GM12878 (cell line): Measurements from ENCODE around the gene BMAL1. TPM values are rescaled to one million over a fixed set of nuclear protein-coding genes. Genes with fewer than 3 reads are reported as not detected.

ENCODE experiments used
- ATAC-seq: fragments of 200-7000 bp; cut with Tn5 transposase; 3 replicates; pipeline ENCODE4 v1.9.1; 2020; ENCODE audit warnings: mild to moderate bottlenecking, moderate library complexity
- BruUV-seq: library from RNA; stranded (reverse); fragments of 400-500 nt; replicated peaks from 2 replicates; lab custom pipeline; 2021; lab: Mats Ljungman, UMichigan
- CTCF ChIA-PET: fragments of 300-600 bp; sonication (Branson Sonifier 250); formaldehyde crosslinking; extraction: SDS; loops from one replicate; lab custom pipeline; 2021; ENCODE audit warnings: inconsistent platforms; lab: Yijun Ruan, JAX
- POLR2A ChIA-PET: fragments of 350-600 bp; formaldehyde crosslinking; extraction: SDS; loops from one replicate; lab custom pipeline; 2021; ENCODE audit warnings: inconsistent platforms; lab: Charles Lee
- RAD21 ChIA-PET: fragments of 300-600 bp; sonication (Branson Sonifier 250); formaldehyde crosslinking; loops from one replicate; lab custom pipeline; 2023; ENCODE audit warnings: antibody characterized with exemption; ENCODE audit not compliant: unreplicated experiment; lab: Charles Lee
- SMC1A ChIA-PET: fragments of 300-600 bp; sonication (Branson Sonifier 250); formaldehyde crosslinking; loops from one replicate; lab custom pipeline; 2023; ENCODE audit not compliant: unreplicated experiment, uncharacterized antibody; lab: Charles Lee
- DNase-seq: peaks from one replicate; pipeline ENCODE4 v3.0.0-alpha.2; 2011; ENCODE audit warnings: low read depth, low spot score
- FAIRE-seq: peaks from 3 replicates; lab custom pipeline; 2011; peaks lifted over from hg19 to GRCh38; lab: Jason Lieb, UNC
- H2AFZ ChIP-seq: 2 replicates; pipeline ENCODE4 v1.6.0; 2011; ENCODE audit warnings: low read depth, low read length, control low read depth; ENCODE audit not compliant: control insufficient read depth
- H3K27ac ChIP-seq: 2 replicates; pipeline ENCODE4 v1.5.1; 2011; ENCODE audit warnings: control low read depth; ENCODE audit not compliant: control insufficient read depth, insufficient read depth
- H3K27me3 ChIP-seq, 2 experiments: replicated peaks in 1 of 2; 2 replicates each; pipeline versions ENCODE4 v1.6.0 to v1.6.1; 2011; ENCODE audit warnings: low read length in 1 of 2; ENCODE audit not compliant: control insufficient read depth in 2 of 2, insufficient read depth in 2 of 2
- H3K36me3 ChIP-seq, 2 experiments: 2 replicates each; pipeline ENCODE4 v1.5.1; 2011; ENCODE audit warnings: low read length in 1 of 2; ENCODE audit not compliant: control insufficient read depth in 2 of 2, insufficient read depth in 2 of 2
- H3K4me1 ChIP-seq: 2 replicates; pipeline ENCODE4 v1.6.1; 2011; ENCODE audit warnings: mild to moderate bottlenecking, low read length, moderate library complexity, mixed read lengths; ENCODE audit not compliant: control insufficient read depth, insufficient read depth
- H3K4me2 ChIP-seq: 2 replicates; pipeline ENCODE4 v1.6.0; 2011; ENCODE audit warnings: control low read depth; ENCODE audit not compliant: control insufficient read depth, insufficient read depth
- H3K4me3 ChIP-seq: fragments of 200-600 bp; sonication (generic); 2 replicates; pipeline ENCODE4 v1.5.1; 2016
- H3K79me2 ChIP-seq: 2 replicates; pipeline ENCODE4 v1.6.0; 2011; ENCODE audit warnings: low read length; ENCODE audit not compliant: control insufficient read depth, insufficient read depth
- H3K9ac ChIP-seq: 2 replicates; pipeline ENCODE4 v1.8.0; 2011; ENCODE audit warnings: low read length, control low read depth, mixed read lengths; ENCODE audit not compliant: control insufficient read depth, insufficient read depth
- H3K9me3 ChIP-seq: replicated peaks from 3 replicates; pipeline ENCODE4 v1.5.1; 2011; ENCODE audit warnings: mild to moderate bottlenecking, low read length; ENCODE audit not compliant: control insufficient read depth, insufficient read depth
- H4K20me1 ChIP-seq: 2 replicates; pipeline ENCODE4 v1.6.0; 2011; ENCODE audit not compliant: control insufficient read depth, insufficient read depth
- ASH2L ChIP-seq: fragments of 300-600, 200-600 bp; sonication (generic); IDR thresholded peaks from 2 replicates; pipeline ENCODE4 v1.6.1; 2017; ENCODE audit warnings: low read depth, mild to moderate bottlenecking, borderline replicate concordance
- E2F4 ChIP-seq: IDR thresholded peaks from 2 replicates; pipeline ENCODE4 v1.6.1; 2012; ENCODE audit warnings: low read depth, low read length, improper control_type of control experiment
- ETV6 ChIP-seq, 2 experiments: fragments of 450-650 bp in 1 of 2; IDR thresholded peaks in 1 of 2; conservative IDR thresholded peaks in 1 of 2; 2 replicates each; pipeline ENCODE4 v1.6.1; 2014; ENCODE audit warnings: antibody characterized with exemption in 1 of 2, borderline replicate concordance in 1 of 2, low read depth in 1 of 2, mild to moderate bottlenecking in 1 of 2, moderate library complexity in 1 of 2
- FOXM1 ChIP-seq: IDR thresholded peaks from 2 replicates; pipeline ENCODE4 v1.6.1; 2012; ENCODE audit warnings: low read depth, mild to moderate bottlenecking, inconsistent platforms, low read length, moderate library complexity
- IRF5 ChIP-seq: fragments of 450-650 bp; IDR thresholded peaks from 2 replicates; pipeline ENCODE4 v1.6.1; 2017; ENCODE audit warnings: borderline replicate concordance
- MXI1 ChIP-seq: fragments of 150-350 bp; IDR thresholded peaks from 2 replicates; pipeline ENCODE4 v1.6.1; 2011; ENCODE audit warnings: low read depth, mild to moderate bottlenecking, inconsistent platforms, low read length, improper control_type of control experiment
- NR2F1 ChIP-seq: fragments of 450-650 bp; conservative IDR thresholded peaks from 2 replicates; pipeline ENCODE4 v1.6.1; 2017; ENCODE audit warnings: mild to moderate bottlenecking
- PKNOX1 ChIP-seq: fragments of 450-650 bp; IDR thresholded peaks from 2 replicates; pipeline ENCODE4 v1.6.1; 2016; ENCODE audit warnings: mild to moderate bottlenecking
- RAD21 ChIP-seq: IDR thresholded peaks from 2 replicates; pipeline ENCODE4 v1.6.1; 2011; ENCODE audit warnings: mild to moderate bottlenecking, low read depth, low read length, moderate library complexity; ENCODE audit not compliant: insufficient read depth
- RBBP5 ChIP-seq: fragments of 200-600 bp; sonication (generic); conservative IDR thresholded peaks from 2 replicates; pipeline ENCODE4 v1.6.1; 2016
- RCOR1 ChIP-seq: conservative IDR thresholded peaks from 2 replicates; pipeline ENCODE4 v1.6.1; 2012; ENCODE audit warnings: low read depth, low read length, improper control_type of control experiment
- SPI1 ChIP-seq: IDR thresholded peaks from 2 replicates; pipeline ENCODE4 v1.6.1; 2011; ENCODE audit warnings: low read depth, mild to moderate bottlenecking, low read length, moderate library complexity, borderline replicate concordance; ENCODE audit not compliant: insufficient read depth
- USF2 ChIP-seq: IDR thresholded peaks from 2 replicates; pipeline ENCODE4 v1.6.1; 2011; ENCODE audit warnings: low read depth, low read length, improper control_type of control experiment, borderline replicate concordance
- YBX1 ChIP-seq: fragments of 450-650 bp; IDR thresholded peaks from 2 replicates; pipeline ENCODE4 v1.6.1; 2016; ENCODE audit warnings: antibody characterized with exemption
- YY1 ChIP-seq: IDR thresholded peaks from 2 replicates; pipeline ENCODE4 v1.6.1; 2011; ENCODE audit warnings: low read depth, mild to moderate bottlenecking, low read length
- WGBS: methylation state at CpG from one replicate; pipeline ENCODE4 v1.1.6; 2016; ENCODE audit warnings: low lambda C conversion rate; ENCODE audit not compliant: insufficient replicate concordance, insufficient coverage; ENCODE audit errors: missing lambda C conversion rate; 5-methylcytosine and 5-hydroxymethylcytosine counted together
- in situ Hi-C: fragments of 300-500 bp; cut with MboI; formaldehyde crosslinking; loops from 9 replicates; pipeline ENCODE4 v1.14.3; 2018; ENCODE audit warnings: mixed read lengths
- intact Hi-C: fragments of 100-400 bp; cut with micrococcal nuclease; formaldehyde crosslinking; loops from one replicate; pipeline ENCODE4 v1.14.2; 2022; ENCODE audit not compliant: unreplicated experiment
- polyA plus RNA-seq, 11 experiments: library from polyadenylated mRNA; depleted of rRNA in 4 of 11; unstranded in 6 of 11; stranded (reverse) in 5 of 11; fragments of >200 nt; fragmentation: Nextera tagmentation in 4 of 11; fragmentation: Illumina TruSeq in 1 of 11; extraction: Ambion mirVana in 4 of 11; extraction: Trizol in 1 of 11; gene quantifications; 1 replicate in 1 of 11; 2 replicates in 10 of 11; pipeline versions ENCODE4 v1.2.1 to v1.2.3, GENCODE V29; 2011 to 2016; ENCODE audit warnings: inconsistent platforms in 2 of 11, missing spikeins in 2 of 11, low read depth in 1 of 11
- total RNA-seq, 4 experiments: library from RNA; depleted of rRNA in 3 of 4; stranded (reverse); fragments of >200 nt in 3 of 4; fragmentation: Illumina TruSeq in 1 of 4; extraction: Trizol in 1 of 4; gene quantifications; 2 replicates each; pipeline versions ENCODE4 v1.2.1 to v1.2.3, GENCODE V29; 2013 to 2021

The BMAL1 gene
- total and polyA plus RNA-seq, 10 of the 15 experiments (the other 5 are each of a cell fraction or from before 2014, with no cell fraction given), result 3.5 to 40.6 (median 13.6) TPM

GRCh38 chr11:13235895-13236294 is 41.7 kb upstream of the BMAL1 start (continued):
- TF ChIP-seq YY1, result no peak
- no peak for TF ChIP-seq ASH2L
- no peak for TF ChIP-seq USF2
- TF ChIP-seq IRF5, result no peak
- TF ChIP-seq E2F4, result no peak
- TF ChIP-seq SPI1, result no peak
- no peak for TF ChIP-seq RAD21
- TF ChIP-seq RCOR1, result no peak

- WGBS, result 10% methylated on average over 2 of the region's 2 CpGs
- ChIA-PET POLR2A (no interaction called here), RAD21 (interaction anchor here (0.6 to 1.2 kb wide), 2 partner anchors 23 to 27 kb away, joined by 3 to 4 read pairs; no protein-coding TSS in a partner anchor), CTCF (interaction anchor here (0.6 to 4.4 kb wide), 13 partner anchors 9 to 273 kb away, joined by 3 to 29 read pairs (median 4); no protein-coding TSS in a partner anchor), SMC1A (interaction anchor here (1.1 to 4.5 kb wide), 5 partner anchors 10 to 107 kb away, joined by 3 to 28 read pairs (median 4); no protein-coding TSS in a partner anchor)
- Histone ChIP-seq H3K4me2 (no peak overlapping the region), H3K4me1 (no peaks in the 10 kb centered on the region), H3K9me3 (no peaks in the 10 kb centered on the region; the same call in 1 of the 3 replicates), H3K4me3 (no peak overlapping the region), H3K79me2 (no peaks in the 10 kb centered on the region), H3K36me3 (no peaks in the 10 kb centered on the region), H4K20me1 (no peaks in the 10 kb centered on the region), H3K27me3 (no peaks in the 10 kb centered on the region; a peak in 1 of 4 replicates), H3K27ac (no peak overlapping the region), H3K9ac (no peak overlapping the region), H2AFZ (no peak overlapping the region)
- in situ Hi-C loops (loop anchor here (5.0 kb wide), 1 partner anchor 274 kb away; no protein-coding TSS in a partner anchor), intact Hi-C loops (no loop called here)
- FAIRE-seq (no peak), DNase-seq (no peak), ATAC-seq (no peak)
- BruUV-seq, result no TSS peak
- TF ChIP-seq FOXM1, result no peak
- no peak for TF ChIP-seq NR2F1
- TF ChIP-seq PKNOX1, result no peak
- no peak for TF ChIP-seq YBX1
- TF ChIP-seq MXI1, result no peak
- no peak for TF ChIP-seq ETV6 (conservative IDR thresholded peaks at IDR 0.05 in 1 of 2, IDR thresholded peaks at IDR 0.05 in 1 of 2; ENCODE audit: borderline replicate concordance in 1 of 2, low read depth in 1 of 2)
- TF ChIP-seq RBBP5, result no peak
Observed at GRCh38 chr11:13236626-13237025, 41.0 kb upstream of the BMAL1 start.
